Activated naive CD8-positive, alpha-beta T cell treated with anti-CD3 and anti-CD28 coated beads, Interleukin-2, amount 50 U/mL, for 24 hours (primary cell): Measurements from ENCODE around the gene CHRNE.

ENCODE experiments used
- ATAC-seq: fragments of 150-1000 bp; cut with Tn5 transposase; one replicate; pipeline ENCODE4 v1.10.0; 2021
- DNase-seq: peaks from one replicate; pipeline ENCODE4 v3.0.0; 2021
- H3K27ac Mint-ChIP-seq: one replicate; pipeline ENCODE4 v1.8.0; 2021; ENCODE audit warnings: mild to moderate bottlenecking, mixed read lengths
- H3K27me3 Mint-ChIP-seq: one replicate; pipeline ENCODE4 v1.8.0; 2021; ENCODE audit warnings: mixed read lengths
- H3K36me3 Mint-ChIP-seq: one replicate; pipeline ENCODE4 v1.8.0; 2021; ENCODE audit warnings: low read depth, mixed read lengths
- H3K4me1 Mint-ChIP-seq: one replicate; pipeline ENCODE4 v1.8.0; 2021; ENCODE audit warnings: mixed read lengths
- H3K4me3 Mint-ChIP-seq: one replicate; pipeline ENCODE4 v1.8.0; 2021; ENCODE audit warnings: mild to moderate bottlenecking, moderate library complexity, mixed read lengths
- H3K9me3 Mint-ChIP-seq: one replicate; pipeline ENCODE4 v1.8.0; 2021; ENCODE audit warnings: mixed read lengths

Gene CHRNE

DNA sequence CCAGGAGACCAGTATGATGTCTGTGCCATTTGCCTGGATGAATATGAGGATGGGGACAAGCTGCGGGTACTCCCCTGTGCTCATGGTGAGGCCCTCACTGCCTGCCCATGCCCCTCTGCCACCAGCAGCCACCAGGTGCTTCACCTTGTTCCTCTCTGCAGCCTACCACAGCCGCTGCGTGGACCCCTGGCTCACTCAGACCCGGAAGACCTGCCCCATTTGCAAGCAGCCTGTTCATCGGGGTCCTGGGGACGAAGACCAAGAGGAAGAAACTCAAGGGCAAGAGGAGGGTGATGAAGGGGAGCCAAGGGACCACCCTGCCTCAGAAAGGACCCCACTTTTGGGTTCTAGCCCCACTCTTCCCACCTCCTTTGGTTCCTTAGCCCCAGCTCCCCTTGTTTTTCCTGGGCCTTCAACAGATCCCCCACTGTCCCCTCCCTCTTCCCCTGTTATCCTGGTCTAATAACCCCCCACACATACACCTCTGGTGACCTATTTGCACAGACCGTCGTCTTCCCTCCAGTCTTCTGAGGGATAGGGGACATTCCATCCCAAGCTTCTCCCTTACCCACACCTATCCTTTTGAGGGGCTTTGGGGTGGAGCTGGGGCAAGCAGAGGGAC, 41.8 kb upstream of the CHRNE start:
- Mint-ChIP-seq H3K9me3 (no peaks in the 10 kb centered on the region), H3K4me3 (peak overlapping the region; percentile 99), H3K36me3 (peaks cover 59% of the 10 kb centered on the region), H3K27me3 (peaks cover 3% of the 10 kb centered on the region), H3K27ac (peak overlapping the region; percentile 100), H3K4me1 (peaks cover 63% of the 10 kb centered on the region)
- ATAC-seq, result no peak
- DNase-seq, result peak; percentile 52

DNA sequence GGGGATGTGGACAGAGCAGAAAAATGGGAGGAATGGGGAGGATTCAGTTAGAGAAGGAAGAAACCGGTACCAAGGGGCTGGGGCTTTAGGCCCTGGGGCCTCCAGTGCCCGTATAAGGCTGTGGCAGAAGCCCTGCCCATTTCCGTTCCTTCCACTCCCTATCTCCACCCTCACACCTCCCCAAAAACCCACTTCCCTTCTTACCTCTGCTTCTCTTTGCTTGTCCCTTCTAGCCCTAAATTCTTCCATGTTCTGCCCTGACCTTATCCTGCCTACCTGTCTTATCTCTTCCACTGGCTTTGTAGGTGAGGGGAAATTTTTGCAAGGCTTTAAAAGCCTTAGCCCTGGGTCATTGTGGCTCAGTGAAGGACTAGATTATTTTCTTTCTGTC, 41.3 kb upstream of the CHRNE start:
- DNase-seq, result peak; percentile 56
- peak overlapping the region; percentile 99 for H3K4me3 Mint-ChIP-seq
- peak; percentile 23 for ATAC-seq
- H3K9me3 Mint-ChIP-seq, result no peaks in the 10 kb centered on the region
- H3K36me3 Mint-ChIP-seq, result peaks cover 59% of the 10 kb centered on the region
- peaks cover 3% of the 10 kb centered on the region for H3K27me3 Mint-ChIP-seq
- peak overlapping the region; percentile 100 for H3K27ac Mint-ChIP-seq
- H3K4me1 Mint-ChIP-seq, result peaks cover 65% of the 10 kb centered on the region

DNA sequence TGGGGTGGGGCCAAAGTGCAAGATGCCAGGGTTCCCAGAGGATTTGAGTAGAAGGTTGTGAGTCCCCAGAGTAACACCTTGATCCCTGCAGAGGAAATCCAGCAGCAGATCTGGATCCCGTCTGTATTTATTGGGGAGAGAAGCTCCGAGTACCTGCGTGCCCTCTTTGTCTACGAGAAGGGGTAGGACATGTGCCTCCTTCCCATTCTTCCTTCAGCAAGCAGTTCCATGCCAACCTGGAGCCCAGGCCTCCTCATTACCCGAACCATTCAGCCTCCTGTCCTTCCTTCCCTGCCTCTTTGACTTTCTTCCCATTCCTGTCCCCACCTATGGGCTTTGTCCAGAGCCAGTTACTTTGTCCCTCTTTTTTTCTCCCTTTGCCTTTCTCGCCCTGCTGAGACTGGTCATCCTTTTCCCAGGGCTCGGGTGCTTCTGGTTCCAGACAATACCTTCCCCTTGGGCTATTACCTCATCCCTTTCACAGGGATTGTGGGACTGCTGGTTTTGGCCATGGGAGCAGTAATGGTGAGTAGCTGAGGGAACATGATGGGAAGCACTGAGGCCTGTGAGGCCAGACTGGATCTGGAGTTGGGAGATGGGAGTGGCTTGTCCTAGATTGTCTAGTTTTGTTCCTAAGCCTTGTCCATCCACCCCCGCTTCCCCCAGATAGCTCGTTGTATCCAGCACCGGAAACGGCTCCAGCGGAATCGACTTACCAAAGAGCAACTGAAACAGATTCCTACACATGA, 40.0 kb upstream of the CHRNE start:
- Mint-ChIP-seq H3K9me3 (no peaks in the 10 kb centered on the region), H3K27ac (peak overlapping the region; percentile 99), H3K4me3 (peak overlapping the region; percentile 99), H3K36me3 (peaks cover 62% of the 10 kb centered on the region), H3K4me1 (peaks cover 73% of the 10 kb centered on the region), H3K27me3 (peaks cover 2% of the 10 kb centered on the region)
- ATAC-seq, result no peak
- DNase-seq, result no peak

DNA sequence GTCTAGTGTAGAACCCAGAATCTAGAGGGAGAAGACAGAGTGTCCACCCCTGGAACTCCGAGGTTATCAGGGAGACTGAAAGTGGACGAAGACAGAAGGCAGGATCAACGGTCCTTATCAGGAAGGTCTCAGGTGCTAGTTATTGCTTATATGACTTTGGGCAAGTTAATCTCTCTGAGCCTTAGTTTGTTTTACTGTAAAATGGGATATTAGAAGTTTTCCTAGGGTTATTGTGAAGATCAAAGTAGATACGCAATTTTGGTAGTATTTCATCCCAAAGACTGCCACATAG, 38.4 kb upstream of the CHRNE start:
- Mint-ChIP-seq H3K9me3 (no peaks in the 10 kb centered on the region), H3K4me3 (peak overlapping the region; percentile 99), H3K27me3 (peaks cover 2% of the 10 kb centered on the region), H3K27ac (peak overlapping the region; percentile 99), H3K36me3 (peaks cover 53% of the 10 kb centered on the region), H3K4me1 (peaks cover 70% of the 10 kb centered on the region)
- no peak for ATAC-seq
- DNase-seq, result no peak

DNA sequence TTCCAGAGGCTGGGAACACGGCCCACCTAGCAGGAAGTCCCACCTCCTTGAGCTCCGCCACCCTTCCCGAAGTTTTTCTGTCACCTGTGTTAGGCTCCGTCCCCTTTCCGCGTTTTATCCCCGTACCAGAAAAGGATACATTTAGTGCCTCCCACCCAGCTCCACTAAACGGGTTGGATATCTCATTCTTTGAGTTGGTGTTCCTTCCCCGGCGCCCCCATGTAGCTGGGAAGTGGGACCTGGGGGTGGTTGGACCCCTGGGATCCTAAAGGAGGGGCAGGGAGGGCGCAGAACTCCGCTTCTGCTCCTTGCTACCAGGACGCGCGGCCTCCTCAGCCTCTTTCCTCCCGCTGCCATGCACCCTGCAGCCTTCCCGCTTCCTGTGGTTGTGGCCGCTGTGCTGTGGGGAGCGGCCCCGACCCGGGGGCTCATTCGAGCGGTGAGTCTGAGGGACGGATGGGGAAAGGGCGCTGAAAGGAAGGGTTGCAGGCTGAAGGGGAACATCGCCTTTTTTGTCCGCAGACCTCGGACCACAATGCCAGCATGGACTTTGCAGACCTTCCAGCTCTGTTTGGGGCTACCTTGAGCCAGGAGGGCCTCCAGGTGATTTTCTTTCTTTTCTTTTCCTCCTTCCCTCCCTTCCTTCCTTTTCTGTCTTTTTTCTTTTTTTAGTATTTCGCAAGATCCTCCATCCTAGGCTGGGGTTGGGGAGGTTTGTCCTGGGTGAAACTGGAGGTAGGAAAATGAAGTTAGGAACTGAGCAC, 37.8 kb upstream of the CHRNE start:
- H3K27ac Mint-ChIP-seq, result peak overlapping the region; percentile 99
- H3K4me3 Mint-ChIP-seq, result peak overlapping the region; percentile 99
- H3K9me3 Mint-ChIP-seq, result no peaks in the 10 kb centered on the region
- peak; percentile 1 for ATAC-seq
- H3K4me1 Mint-ChIP-seq, result peaks cover 69% of the 10 kb centered on the region
- DNase-seq, result peak; percentile 63
- peaks cover 2% of the 10 kb centered on the region for H3K27me3 Mint-ChIP-seq
- H3K36me3 Mint-ChIP-seq, result peaks cover 51% of the 10 kb centered on the region

DNA sequence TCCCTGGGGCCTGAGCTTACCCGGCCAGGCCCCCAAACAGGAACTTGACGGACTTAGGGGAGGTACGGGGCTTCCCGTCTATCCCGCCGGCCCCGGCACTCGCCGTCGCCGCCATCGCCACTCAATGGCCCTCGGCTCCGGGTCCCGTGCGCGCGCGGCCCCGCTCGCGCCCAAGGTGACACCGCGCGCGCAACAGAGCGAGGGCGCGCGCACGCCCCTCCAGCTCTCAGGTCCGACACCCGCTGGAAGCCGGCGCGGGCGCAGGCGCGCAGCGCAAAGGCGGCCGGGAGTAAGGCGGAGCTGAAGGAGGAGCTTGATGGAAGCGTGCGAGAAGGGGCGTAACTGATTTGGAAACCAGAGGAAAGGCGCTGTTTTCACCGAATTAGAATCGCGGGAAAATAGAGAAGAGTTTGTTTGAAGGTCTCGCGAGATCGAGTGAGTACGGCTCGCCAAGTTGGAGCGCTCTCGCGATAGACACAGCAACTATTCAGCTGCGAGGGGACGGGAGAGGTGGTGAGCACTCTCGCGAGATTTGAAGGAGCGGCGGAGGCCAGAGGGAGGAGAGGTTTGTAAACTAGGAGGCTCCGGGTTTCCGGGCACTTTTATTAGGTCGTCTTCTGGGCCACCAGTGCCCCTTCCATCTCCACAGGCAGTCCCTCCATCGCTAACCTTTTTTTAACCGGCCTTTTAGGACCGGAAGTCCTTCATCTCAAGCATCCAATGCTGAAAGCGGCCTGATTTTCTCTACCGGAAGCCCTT, 37.1 kb upstream of the CHRNE start, which contains the start of the genes RNF167 and SLC25A11:
Gene RNF167, plus strand, starts transcription at position 473 of the 759 bp plus-strand sequence. CDS start 642 bp downstream, outside the sequence.
Gene SLC25A11, minus strand, starts transcription at position 251 of the 759 bp plus-strand sequence. Its CDS starts 136 bp downstream, at position 115.
- H3K4me3 Mint-ChIP-seq, result peak within 1 kb of the TSS; percentile 99
- H3K9me3 Mint-ChIP-seq, result no peaks in the 10 kb centered on the region
- DNase-seq (peak; percentile 94), ATAC-seq (peak; percentile 79)
- peak within 1 kb of the TSS; percentile 99 for H3K27ac Mint-ChIP-seq
- peaks cover 43% of the 10 kb centered on the region for H3K36me3 Mint-ChIP-seq
- H3K27me3 Mint-ChIP-seq, result peaks cover 2% of the 10 kb centered on the region
- H3K4me1 Mint-ChIP-seq, result peaks cover 62% of the 10 kb centered on the region

DNA sequence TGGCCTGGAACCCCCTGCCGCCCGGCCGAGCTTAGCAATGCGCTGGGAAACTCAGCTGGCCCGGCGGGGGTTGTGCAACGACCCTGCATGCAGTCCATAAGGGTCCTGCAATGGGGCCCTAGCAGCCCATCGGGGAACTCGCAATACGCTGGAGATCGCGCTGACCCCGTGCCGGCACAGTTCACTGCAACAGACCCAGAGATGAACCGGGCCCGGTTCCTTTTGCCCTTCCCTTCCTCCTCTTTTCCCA, 36.6 kb upstream of the CHRNE start:
- H3K4me1 Mint-ChIP-seq, result peaks cover 60% of the 10 kb centered on the region
- peaks cover 42% of the 10 kb centered on the region for H3K36me3 Mint-ChIP-seq
- no peaks in the 10 kb centered on the region for H3K9me3 Mint-ChIP-seq
- DNase-seq (peak; percentile 28), ATAC-seq (no peak)
- H3K4me3 Mint-ChIP-seq, result peak overlapping the region; percentile 99
- H3K27me3 Mint-ChIP-seq, result peaks cover 2% of the 10 kb centered on the region
- peak overlapping the region; percentile 99 for H3K27ac Mint-ChIP-seq

DNA sequence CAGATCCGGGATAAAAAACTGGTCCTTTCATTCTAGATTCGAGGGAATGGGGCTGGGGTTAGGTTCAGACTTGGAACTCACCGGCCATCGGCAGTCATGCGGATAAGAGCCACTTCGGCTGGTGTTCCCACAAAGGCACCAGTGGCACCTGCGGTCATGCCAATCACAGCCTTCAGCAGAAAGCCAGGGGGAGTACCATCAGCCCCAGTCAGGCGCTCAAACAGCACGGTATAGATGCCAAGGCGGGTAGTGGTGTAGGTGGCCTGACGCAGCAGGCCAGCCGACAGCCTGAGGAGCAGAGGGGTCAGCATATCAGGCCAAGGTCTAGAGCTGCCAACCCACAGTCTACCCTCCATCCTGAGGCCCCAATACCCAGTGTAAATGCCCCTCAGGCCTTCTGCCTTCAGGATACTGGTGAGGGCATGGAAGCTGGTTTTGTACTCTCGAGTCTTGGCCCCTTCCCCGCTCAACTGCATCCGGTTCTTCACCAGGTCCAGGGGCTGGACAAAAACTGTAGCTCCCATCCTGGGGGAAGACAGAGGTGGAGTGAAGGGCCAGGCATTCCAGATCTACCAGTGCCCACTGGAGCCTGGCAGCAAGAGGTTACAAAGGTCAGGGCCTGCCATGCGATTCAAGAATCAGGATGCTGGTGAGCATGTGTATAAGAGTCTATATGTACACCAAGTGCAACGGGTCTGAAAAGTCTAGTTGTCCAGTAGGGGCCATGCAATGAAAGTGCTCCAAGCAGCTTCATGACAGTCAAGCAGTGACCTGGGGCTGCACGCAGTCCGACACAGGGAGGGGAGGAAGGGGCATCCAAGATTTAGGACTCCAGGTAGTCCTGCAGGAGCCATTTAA, 36.0 kb upstream of the CHRNE start:
- DNase-seq (no peak), ATAC-seq (no peak)
- Mint-ChIP-seq H3K36me3 (peaks cover 38% of the 10 kb centered on the region), H3K4me3 (peak overlapping the region; percentile 99), H3K27ac (peak overlapping the region; percentile 99), H3K4me1 (peaks cover 60% of the 10 kb centered on the region), H3K9me3 (no peaks in the 10 kb centered on the region), H3K27me3 (peaks cover 2% of the 10 kb centered on the region)

DNA sequence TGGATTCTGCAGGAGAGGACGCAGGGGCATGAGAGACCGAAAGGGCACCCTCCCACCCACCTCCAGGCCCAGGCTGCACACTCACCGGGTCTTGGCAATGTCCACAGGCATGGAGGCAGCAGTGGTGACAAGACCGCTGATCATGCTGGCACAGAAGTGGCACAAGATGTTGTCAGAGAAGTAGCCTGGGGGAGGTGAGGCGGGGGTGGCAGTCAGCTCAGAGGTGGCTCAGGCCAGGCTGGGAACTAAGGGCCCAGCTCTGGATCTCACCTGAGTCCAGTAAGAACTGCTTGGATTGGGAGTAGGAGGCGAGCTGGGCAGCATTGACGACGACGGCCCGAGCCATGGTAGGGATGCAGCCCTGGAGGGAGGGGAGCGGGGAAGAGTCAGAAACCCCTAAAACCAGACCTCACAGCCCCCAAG, 35.2 kb upstream of the CHRNE start:
- peaks cover 2% of the 10 kb centered on the region for H3K27me3 Mint-ChIP-seq
- peaks cover 35% of the 10 kb centered on the region for H3K36me3 Mint-ChIP-seq
- H3K9me3 Mint-ChIP-seq, result no peaks in the 10 kb centered on the region
- peak overlapping the region; percentile 99 for H3K4me3 Mint-ChIP-seq
- H3K27ac Mint-ChIP-seq, result peak overlapping the region; percentile 99
- DNase-seq (no peak), ATAC-seq (no peak)
- peaks cover 55% of the 10 kb centered on the region for H3K4me1 Mint-ChIP-seq

DNA sequence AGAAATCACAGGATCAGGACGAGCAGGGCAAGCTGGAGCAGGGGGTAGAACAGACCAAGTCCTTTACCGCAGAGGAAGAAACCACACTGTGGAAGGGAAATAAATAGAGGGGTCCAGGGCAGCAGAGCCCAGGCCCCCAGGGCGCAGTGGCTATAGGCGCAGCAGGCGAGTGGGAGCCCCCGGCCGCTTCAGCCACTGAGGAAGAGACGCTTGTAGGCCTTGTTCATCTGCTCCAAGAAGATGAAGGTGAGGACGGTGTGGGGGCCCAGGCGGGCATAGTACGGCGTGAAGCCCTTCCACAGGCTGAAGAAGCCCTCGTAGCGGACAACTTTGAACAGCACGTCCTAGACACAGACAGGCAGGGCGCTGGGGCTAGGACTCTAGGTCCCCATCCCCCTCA, 34.7 kb upstream of the CHRNE start:
- ATAC-seq, result no peak
- Mint-ChIP-seq H3K4me3 (no peak overlapping the region), H3K27me3 (peaks cover 2% of the 10 kb centered on the region), H3K36me3 (peaks cover 30% of the 10 kb centered on the region), H3K4me1 (peaks cover 52% of the 10 kb centered on the region), H3K9me3 (no peaks in the 10 kb centered on the region), H3K27ac (no peak overlapping the region)
- DNase-seq, result no peak

DNA sequence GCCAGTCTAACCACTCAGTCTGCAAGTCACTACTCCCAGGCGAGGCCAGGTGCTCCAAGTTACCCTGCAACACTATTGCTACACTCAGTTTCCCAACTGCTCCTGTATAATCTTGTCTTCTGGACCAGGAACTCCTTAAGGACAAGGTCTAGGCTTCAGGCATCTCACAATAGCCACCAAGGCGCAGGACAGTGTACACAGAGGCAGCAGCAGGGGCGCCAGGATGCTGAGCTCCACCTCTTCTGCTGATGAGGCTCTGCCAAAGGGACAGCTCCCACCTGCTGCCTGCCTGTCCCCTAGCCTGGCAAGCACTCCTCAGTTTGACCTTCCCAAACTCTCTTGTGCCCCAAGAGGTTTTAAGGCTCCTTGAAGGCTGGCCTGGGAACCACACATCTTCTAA, 33.5 kb upstream of the CHRNE start:
- peak overlapping the region; percentile 16 for H3K27ac Mint-ChIP-seq

DNA sequence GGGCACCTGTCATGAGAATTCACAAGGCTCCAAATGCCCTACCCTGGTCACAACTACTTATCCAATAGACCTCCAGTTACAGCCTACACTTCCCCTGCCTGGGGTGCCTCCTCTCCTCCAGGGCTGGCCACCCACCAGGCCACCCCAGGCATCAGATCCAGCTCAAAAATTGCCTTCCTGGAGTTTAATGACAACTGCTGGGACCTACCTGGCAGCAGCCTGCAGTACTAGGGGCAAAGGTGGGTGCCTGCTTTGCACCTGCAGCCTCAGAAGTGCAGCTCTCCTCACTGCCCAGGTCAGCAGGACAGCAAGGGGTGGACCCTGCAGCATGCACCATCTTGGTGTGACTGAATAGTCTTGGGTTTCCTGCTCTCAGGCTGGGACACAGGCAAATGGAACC, 32.8 kb upstream of the CHRNE start:
- peaks cover 2% of the 10 kb centered on the region for H3K27me3 Mint-ChIP-seq
- DNase-seq (no peak), ATAC-seq (no peak)
- peaks cover 17% of the 10 kb centered on the region for H3K36me3 Mint-ChIP-seq
- H3K4me1 Mint-ChIP-seq, result peaks cover 35% of the 10 kb centered on the region
- no peak overlapping the region for H3K27ac Mint-ChIP-seq
- H3K4me3 Mint-ChIP-seq, result no peak overlapping the region
- no peaks in the 10 kb centered on the region for H3K9me3 Mint-ChIP-seq

More for the DNA sequence above, 33.5 kb upstream of the CHRNE start:
- peaks cover 19% of the 10 kb centered on the region for H3K36me3 Mint-ChIP-seq
- no peaks in the 10 kb centered on the region for H3K9me3 Mint-ChIP-seq
- DNase-seq (no peak), ATAC-seq (no peak)
- H3K4me1 Mint-ChIP-seq, result peaks cover 40% of the 10 kb centered on the region
- no peak overlapping the region for H3K4me3 Mint-ChIP-seq
- H3K27me3 Mint-ChIP-seq, result peaks cover 2% of the 10 kb centered on the region

DNA sequence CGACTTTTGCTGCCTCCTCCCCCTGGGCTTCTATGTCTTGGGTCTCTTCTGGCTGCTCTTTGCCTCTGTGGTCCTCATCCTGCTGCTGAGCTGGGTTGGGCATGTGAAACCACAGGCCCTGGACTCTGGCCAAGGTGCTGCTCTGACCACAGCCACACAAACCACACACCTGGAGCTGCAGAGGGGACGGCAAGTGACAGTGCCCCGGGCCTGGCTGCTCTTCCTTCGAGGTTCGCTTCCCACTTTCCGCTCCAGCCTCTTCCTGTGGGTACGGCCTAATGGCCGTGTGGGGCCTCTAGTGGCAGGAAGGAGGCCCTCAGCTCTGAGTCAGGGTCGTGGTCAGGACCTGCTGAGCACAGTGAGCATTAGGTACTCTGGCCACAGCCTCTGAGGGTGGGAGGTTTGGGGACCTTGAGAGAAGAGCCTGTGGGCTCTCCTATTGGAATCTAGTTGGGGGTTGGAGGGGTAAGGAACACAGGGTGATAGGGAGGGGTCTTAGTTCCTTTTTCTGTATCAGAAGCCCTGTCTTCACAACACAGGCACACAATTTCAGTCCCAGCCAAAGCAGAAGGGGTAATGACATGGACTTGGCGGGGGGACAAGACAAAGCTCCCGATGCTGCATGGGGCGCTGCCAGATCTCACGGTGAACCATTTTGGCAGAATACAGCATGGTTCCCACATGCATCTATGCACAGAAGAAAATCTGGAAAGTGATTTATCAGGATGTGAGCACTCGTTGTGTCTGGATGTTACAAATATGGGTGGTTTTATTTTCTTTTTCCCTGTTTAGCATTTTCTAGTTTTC, 31.5 kb upstream of the CHRNE start:
- Mint-ChIP-seq H3K9me3 (no peaks in the 10 kb centered on the region), H3K36me3 (peaks cover 19% of the 10 kb centered on the region), H3K4me3 (peak overlapping the region; percentile 23), H3K4me1 (peaks cover 33% of the 10 kb centered on the region), H3K27me3 (no peaks in the 10 kb centered on the region), H3K27ac (peak overlapping the region; percentile 49)
- DNase-seq (no peak), ATAC-seq (no peak)
